H9 (cell line): ENCODE measurements around the gene WDR20. TPM values are rescaled to one million over a fixed set of nuclear protein-coding genes. Genes with fewer than 3 reads are reported as not detected.

Experiments
- DNase-seq: peaks from one replicate; pipeline ENCODE4 v3.0.0-alpha.2; 2017
- H2AFZ ChIP-seq: one replicate; pipeline ENCODE4 v1.6.1; 2013; ENCODE audit warnings: mild to moderate bottlenecking, low read length, control low read depth, moderate library complexity
- H2AK5ac ChIP-seq: 2 replicates; pipeline ENCODE4 v1.6.1; 2013; ENCODE audit warnings: low read length, control low read depth, mixed read lengths; ENCODE audit not compliant: insufficient read length
- H2BK120ac ChIP-seq: one replicate; pipeline ENCODE4 v1.6.1; 2013; ENCODE audit warnings: low read depth, mild to moderate bottlenecking, low read length, control low read depth, inconsistent platforms; ENCODE audit not compliant: poor library complexity, severe bottlenecking
- H2BK12ac ChIP-seq: 2 replicates; pipeline ENCODE4 v1.6.1; 2013; ENCODE audit warnings: low read length, control low read depth, mixed read lengths, low read depth; ENCODE audit not compliant: insufficient read length
- H2BK15ac ChIP-seq: 2 replicates; pipeline ENCODE4 v1.6.1; 2013; ENCODE audit warnings: low read depth, low read length, control low read depth
- H2BK20ac ChIP-seq: one replicate; pipeline ENCODE4 v1.6.1; 2013; ENCODE audit warnings: low read depth, mild to moderate bottlenecking, low read length, control low read depth, inconsistent platforms; ENCODE audit not compliant: poor library complexity, severe bottlenecking
- H2BK5ac ChIP-seq: 2 replicates; pipeline ENCODE4 v1.6.1; 2013; ENCODE audit warnings: low read length, control low read depth, mixed read lengths; ENCODE audit not compliant: insufficient read length
- H3K14ac ChIP-seq: 2 replicates; pipeline ENCODE4 v1.6.1; 2013; ENCODE audit warnings: low read length, control low read depth; ENCODE audit not compliant: insufficient read depth
- H3K18ac ChIP-seq: 2 replicates; pipeline ENCODE4 v1.6.1; 2013; ENCODE audit warnings: low read depth, mild to moderate bottlenecking, mixed read lengths, low read length, control low read depth; ENCODE audit not compliant: insufficient read length
- H3K23ac ChIP-seq: 2 replicates; pipeline ENCODE4 v1.6.1; 2013; ENCODE audit warnings: low read length, control low read depth, mixed read lengths, low read depth; ENCODE audit not compliant: insufficient read length
- H3K23me2 ChIP-seq: 2 replicates; pipeline ENCODE4 v1.6.1; 2013; ENCODE audit warnings: low read depth, mild to moderate bottlenecking, mixed read lengths, low read length, control low read depth; ENCODE audit not compliant: insufficient read length, poor library complexity, severe bottlenecking
- H3K27ac ChIP-seq: 2 replicates; pipeline ENCODE4 v1.5.1; 2013; ENCODE audit warnings: low read length, control low read depth, mixed read lengths, low read depth; ENCODE audit not compliant: insufficient read length
- H3K27me3 ChIP-seq: 2 replicates; pipeline ENCODE4 v1.6.1; 2013; ENCODE audit warnings: low read length, control low read depth, inconsistent platforms; ENCODE audit not compliant: insufficient read depth
- H3K4ac ChIP-seq: 2 replicates; pipeline ENCODE4 v1.6.1; 2013; ENCODE audit warnings: low read depth, mild to moderate bottlenecking, control low read depth, inconsistent platforms, low read length, moderate library complexity
- H3K4me1 ChIP-seq: 2 replicates; pipeline ENCODE4 v1.6.1; 2013; ENCODE audit warnings: low read length, control low read depth, inconsistent platforms; ENCODE audit not compliant: insufficient read depth
- H3K4me2 ChIP-seq: 2 replicates; pipeline ENCODE4 v1.6.1; 2013; ENCODE audit warnings: low read length, control low read depth, mixed read lengths; ENCODE audit not compliant: insufficient read length, insufficient read depth
- H3K56ac ChIP-seq: 2 replicates; pipeline ENCODE4 v1.6.1; 2013; ENCODE audit warnings: low read depth, mild to moderate bottlenecking, mixed read lengths, low read length, control low read depth; ENCODE audit not compliant: insufficient read length
- H3K79me1 ChIP-seq: 2 replicates; pipeline ENCODE4 v1.6.1; 2013; ENCODE audit warnings: low read depth, mild to moderate bottlenecking, moderate library complexity, low read length, control low read depth, inconsistent platforms; ENCODE audit not compliant: insufficient read depth, poor library complexity, severe bottlenecking
- H3K79me2 ChIP-seq: 2 replicates; pipeline ENCODE4 v1.6.1; 2013; ENCODE audit warnings: low read length, control low read depth, inconsistent platforms; ENCODE audit not compliant: insufficient read depth
- H3K9ac ChIP-seq: 2 replicates; pipeline ENCODE4 v1.6.1; 2013; ENCODE audit warnings: low read length, control low read depth, mixed read lengths; ENCODE audit not compliant: insufficient read length; ENCODE audit errors: extremely low read depth
- H3K9me3 ChIP-seq: one replicate; pipeline ENCODE4 v1.6.1; 2013; ENCODE audit warnings: low read depth, low read length, inconsistent platforms; ENCODE audit not compliant: control insufficient read depth
- H3T11ph ChIP-seq: one replicate; pipeline ENCODE4 v1.6.1; 2013; ENCODE audit warnings: mild to moderate bottlenecking, low read length, control low read depth, inconsistent platforms
- H4K20me1 ChIP-seq: one replicate; pipeline ENCODE4 v1.6.1; 2013; ENCODE audit not compliant: control insufficient read depth, insufficient read length, insufficient read depth
- H4K5ac ChIP-seq: 2 replicates; pipeline ENCODE4 v1.6.1; 2013; ENCODE audit warnings: low read depth, mild to moderate bottlenecking, mixed read lengths, low read length, control low read depth; ENCODE audit not compliant: insufficient read length
- H4K8ac ChIP-seq: replicated peaks from 2 replicates; pipeline ENCODE4 v1.6.1; 2013; ENCODE audit warnings: low read length, control low read depth, mixed read lengths, low read depth; ENCODE audit not compliant: insufficient read length
- H4K91ac ChIP-seq: 2 replicates; pipeline ENCODE4 v1.6.1; 2013; ENCODE audit warnings: low read depth, mild to moderate bottlenecking, moderate library complexity, mixed read lengths, low read length, control low read depth; ENCODE audit not compliant: insufficient read length
- H3K27ac Mint-ChIP-seq, 3 experiments: 2 replicates in 2 of 3; 3 replicates in 1 of 3; pipeline ENCODE4 v1.8.0; 2020 to 2021; ENCODE audit warnings: mixed read lengths in 3 of 3, mild to moderate bottlenecking in 1 of 3, moderate library complexity in 1 of 3
- H3K27me3 Mint-ChIP-seq: 2 replicates; pipeline ENCODE4 v1.8.0; 2021; ENCODE audit warnings: low read depth, mild to moderate bottlenecking, moderate library complexity, mixed read lengths
- H3K36me3 Mint-ChIP-seq, 3 experiments: 2 replicates in 2 of 3; 3 replicates in 1 of 3; pipeline ENCODE4 v1.8.0; 2020 to 2021; ENCODE audit warnings: low read depth in 3 of 3, mixed read lengths in 3 of 3; ENCODE audit not compliant: insufficient read depth in 1 of 3
- H3K4me1 Mint-ChIP-seq, 2 experiments: 2 replicates each; pipeline ENCODE4 v1.8.0; 2020; ENCODE audit warnings: mixed read lengths in 2 of 2
- H3K4me3 Mint-ChIP-seq, 2 experiments: 2 replicates in 1 of 2; 3 replicates in 1 of 2; pipeline ENCODE4 v1.8.0; 2020 to 2021; ENCODE audit warnings: mild to moderate bottlenecking in 2 of 2, mixed read lengths in 2 of 2, moderate library complexity in 1 of 2
- H3K9me3 Mint-ChIP-seq, 2 experiments: 2 replicates in 1 of 2; 3 replicates in 1 of 2; pipeline ENCODE4 v1.8.0; 2020; ENCODE audit warnings: mild to moderate bottlenecking in 2 of 2, mixed read lengths in 2 of 2, moderate library complexity in 1 of 2
- CTCF ChIP-seq: fragments of 200-600 bp; sonication (generic); conservative IDR thresholded peaks from 3 replicates; pipeline ENCODE4 v1.8.0; 2021; ENCODE audit warnings: antibody characterized with exemption, mild to moderate bottlenecking
- WGBS: extraction: QIAGEN DNeasy Blood & Tissue Kit; methylation state at CpG from one replicate; pipeline ENCODE4 v1.1.7; 2013; ENCODE audit warnings: missing lambda C conversion rate, low lambda C conversion rate, mixed read lengths; ENCODE audit not compliant: insufficient read length; ENCODE audit errors: extremely low coverage; 5-methylcytosine and 5-hydroxymethylcytosine counted together
- total RNA-seq: library from RNA; stranded (reverse); gene quantifications from 2 replicates; pipeline ENCODE4 v1.2.1, GENCODE V29; 2021

WDR20 gene
- total RNA-seq, 1 experiment from 2014 or later, result 31.6 TPM

- no peak for DNase-seq
- no peak overlapping the region for H3K27ac Mint-ChIP-seq
- H3K4me1 ChIP-seq, result no peaks in the 10 kb centered on the region
Observed at GRCh38 chr14:102229071-102229738, 89.5 kb downstream of the WDR20 start.

More at GRCh38 chr14:102229071-102229738, 89.5 kb downstream of the WDR20 start:
- no peaks in the 10 kb centered on the region for H3K27me3 ChIP-seq
- no peaks in the 10 kb centered on the region for H3K23me2 ChIP-seq
- no peaks in the 10 kb centered on the region for H3K79me2 ChIP-seq
- no peak overlapping the region for H2BK120ac ChIP-seq
- H2AK5ac ChIP-seq, result no peak overlapping the region
- H2BK5ac ChIP-seq, result no peak overlapping the region
- H3T11ph ChIP-seq, result no peak overlapping the region
- no peaks in the 10 kb centered on the region for H3K9me3 ChIP-seq
- no peak overlapping the region for H3K18ac ChIP-seq
- Mint-ChIP-seq H3K36me3 (peaks cover 0 to 5% (median under 1%) of the 10 kb centered on the region in 3 experiments; a peak in 2 of 7 replicates), H3K4me1 (0 out of 4 replicates have a peak, but pooled peaks cover 0 to 5% of the 10 kb centered on the region in 2 experiments), H3K9me3 (no peaks in the 10 kb centered on the region), H3K4me3 (no peak overlapping the region), H3K27me3 (no peaks in the 10 kb centered on the region; the same call in 1 of the 2 replicates)
- no peak overlapping the region for H2BK12ac ChIP-seq
- no peak overlapping the region for H2BK15ac ChIP-seq
- H4K20me1 ChIP-seq, result no peaks in the 10 kb centered on the region
- no peak overlapping the region for H3K56ac ChIP-seq
- no peak overlapping the region for H3K23ac ChIP-seq
- no peak for TF ChIP-seq CTCF
- H2BK20ac ChIP-seq, result no peak overlapping the region
- no peak overlapping the region for H4K5ac ChIP-seq
- no peak overlapping the region for H3K27ac ChIP-seq
- H4K8ac ChIP-seq, result no peak overlapping the region
- no peak overlapping the region for H3K9ac ChIP-seq
- H3K4ac ChIP-seq, result no peak overlapping the region
- no peak overlapping the region for H3K4me2 ChIP-seq
- no peaks in the 10 kb centered on the region for H3K79me1 ChIP-seq
- no peak overlapping the region for H2AFZ ChIP-seq
- H3K14ac ChIP-seq, result no peak overlapping the region
- H4K91ac ChIP-seq, result no peak overlapping the region
- WGBS, result no CpG with 5 or more reads among the region's 43 CpGs
